Measurements from ENCODE around the gene DENND1C. TPM values are rescaled to one million over a fixed set of nuclear protein-coding genes. Genes with fewer than 3 reads are reported as not detected.
A peak's percentile ranks its signal among the peaks of the same experiment; 100 is the strongest.

The DENND1C gene
- total and polyA plus RNA-seq, 2 experiments from 2014 or later = 3.1 to 6.1 TPM

- TF ChIP-seq ZNF462 (CRISPR knock-in tag; IDR thresholded peaks at IDR 0.05) (no peak), ZNF114 (CRISPR knock-in tag; IDR thresholded peaks at IDR 0.05) (no peak), POLR2AphosphoS5 (IDR thresholded peaks at IDR 0.05; ENCODE audit: low read depth) (no peak), EZH2phosphoT487 (IDR thresholded peaks at IDR 0.05; ENCODE audit: unreplicated experiment) (no peak), STAT1 (IDR thresholded peaks at IDR 0.05; ENCODE audit: unreplicated experiment) (no peak)
- Histone ChIP-seq H3K4me2 (no peak overlapping the region), H3K4me1 (ENCODE audit: insufficient read depth) (peaks cover 7% of the 10 kb centered on the region), H4K20me1 (replicated peaks; ENCODE audit: insufficient read depth) (no peaks in the 10 kb centered on the region), H3K27ac (ENCODE audit: low read depth) (no peak overlapping the region), H3K9me2 (ENCODE audit: insufficient read depth) (no peaks in the 10 kb centered on the region), H3F3A (replicated peaks; ENCODE audit: low read depth) (no peaks in the 10 kb centered on the region), H3K4me3 (no peak overlapping the region), H3K79me2 (replicated peaks; ENCODE audit: insufficient read depth) (no peaks in the 10 kb centered on the region), H2AFZ (peak overlapping the region; percentile 89; the same call in 1 of the 2 replicates), H3K36me3 (ENCODE audit: insufficient read depth) (no peaks in the 10 kb centered on the region), H3K27me3 (ENCODE audit: insufficient read depth) (no peaks in the 10 kb centered on the region)
- DNase-seq (ENCODE audit: low spot score) (no peak), ATAC-seq (no peak)
- H3K27me3 Mint-ChIP-seq (ENCODE audit: insufficient read depth, low read depth, poor library complexity) = peaks cover 7% of the 10 kb centered on the region
- H3K36me3 Mint-ChIP-seq (ENCODE audit: low read depth) = no peaks in the 10 kb centered on the region
- no peaks in the 10 kb centered on the region; the same call in 2 of the 3 replicates for H3K9me3 Mint-ChIP-seq
- no peak overlapping the region for H3K27ac Mint-ChIP-seq
- no peak overlapping the region for H3K4me3 Mint-ChIP-seq
- H3K4me1 Mint-ChIP-seq = peaks cover 12% of the 10 kb centered on the region; the same call in 2 of the 3 replicates
Observed at GRCh38 chr19:6480848-6481415, 655 bp downstream of the DENND1C start.

DNA sequence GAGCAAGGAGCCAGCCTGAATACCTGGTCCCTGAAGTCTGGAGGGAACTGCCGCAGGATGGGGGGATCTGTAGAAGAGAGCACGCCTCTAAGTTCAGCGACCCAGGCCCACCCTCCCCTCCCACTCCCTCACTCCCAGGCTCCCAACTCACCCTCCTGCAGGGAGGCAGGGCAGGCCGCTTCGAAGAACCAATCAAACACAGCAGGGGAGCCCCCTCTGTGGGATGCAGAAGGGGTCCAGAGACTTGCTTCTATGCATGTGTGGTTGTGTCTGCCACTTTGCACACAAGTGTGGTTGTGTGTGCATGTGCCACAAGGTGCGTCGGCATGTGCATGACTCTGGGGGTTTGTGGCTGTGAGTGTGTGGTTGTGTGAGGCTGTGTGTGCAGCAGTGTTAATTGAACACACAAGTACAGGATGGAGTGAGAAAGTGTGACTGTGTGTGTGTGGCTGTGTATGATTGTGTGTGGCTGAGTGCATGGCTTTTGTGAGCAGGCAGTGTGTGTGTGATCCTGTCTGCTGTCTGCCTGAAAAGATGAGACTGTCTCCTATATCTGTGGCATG lies 1.7 kb downstream of the DENND1C start:
- Histone ChIP-seq H3K27ac (ENCODE audit: low read depth) (no peak overlapping the region), H3K4me2 (no peak overlapping the region), H3K79me2 (replicated peaks; ENCODE audit: insufficient read depth) (no peaks in the 10 kb centered on the region), H2AFZ (no peak overlapping the region), H3K4me3 (no peak overlapping the region), H3K36me3 (ENCODE audit: insufficient read depth) (no peaks in the 10 kb centered on the region), H3K27me3 (ENCODE audit: insufficient read depth) (peaks cover 4% of the 10 kb centered on the region), H3F3A (replicated peaks; ENCODE audit: low read depth) (no peaks in the 10 kb centered on the region), H3K4me1 (ENCODE audit: insufficient read depth) (peaks cover 7% of the 10 kb centered on the region), H4K20me1 (replicated peaks; ENCODE audit: insufficient read depth) (no peaks in the 10 kb centered on the region), H3K9me2 (ENCODE audit: insufficient read depth) (no peaks in the 10 kb centered on the region)
- no peak overlapping the region for H3K27ac Mint-ChIP-seq
- ATAC-seq = no peak
- H3K27me3 Mint-ChIP-seq (ENCODE audit: insufficient read depth, low read depth, poor library complexity) = peaks cover 10% of the 10 kb centered on the region
- no peak overlapping the region for H3K4me3 Mint-ChIP-seq
- no peaks in the 10 kb centered on the region for H3K36me3 Mint-ChIP-seq (ENCODE audit: low read depth)
- peaks cover 12% of the 10 kb centered on the region; the same call in 2 of the 3 replicates for H3K4me1 Mint-ChIP-seq
- no peak for DNase-seq (ENCODE audit: low spot score)
- no peak for TF ChIP-seq EZH2 (IDR thresholded peaks at IDR 0.05; ENCODE audit: low read depth, unreplicated experiment)
- H3K9me3 Mint-ChIP-seq = no peaks in the 10 kb centered on the region; the same call in 2 of the 3 replicates
